C4-2B (cell line): Measurements from ENCODE around the gene PLA2G6.

Source experiments
- H3K27ac ChIP-seq: fragments of 450-650 bp; 2 replicates; pipeline ENCODE4 v1.5.1; 2017
- CTCF ChIP-seq: fragments of 450-650 bp; conservative IDR thresholded peaks from 2 replicates; pipeline ENCODE4 v1.5.1; 2017; ENCODE audit warnings: mild to moderate bottlenecking
- ZFX ChIP-seq: fragments of 450-650 bp; IDR thresholded peaks from 2 replicates; pipeline ENCODE4 v1.6.1; 2017

PLA2G6 gene

GRCh38 chr22:38114484-38115398, 66.9 kb downstream of the PLA2G6 start:
- TF ChIP-seq ZFX (no peak), CTCF (peak; percentile 99)
- H3K27ac ChIP-seq = no peak overlapping the region

- H3K27ac ChIP-seq = no peak overlapping the region
- TF ChIP-seq CTCF (no peak), ZFX (no peak)
These were observed 69.2 kb downstream of the PLA2G6 start for GRCh38 chr22:38112381-38112780.

GRCh38 chr22:38111925-38112355, 69.7 kb downstream of the PLA2G6 start:
- no peak for TF ChIP-seq ZFX
- no peak for TF ChIP-seq CTCF
- H3K27ac ChIP-seq = no peak overlapping the region

- no peak overlapping the region for H3K27ac ChIP-seq
- TF ChIP-seq ZFX (no peak), CTCF (no peak)
These were observed 70.5 kb downstream of the PLA2G6 start for GRCh38 chr22:38110863-38111852.

GRCh38 chr22:38110008-38110862, 71.4 kb downstream of the PLA2G6 start, which contains the start of gene BAIAP2L2:
Gene BAIAP2L2, minus strand, starts transcription at chr22:38110684. Its CDS starts 159 bp downstream, at chr22:38110525.
- TF ChIP-seq CTCF (no peak), ZFX (no peak)

GRCh38 chr22:38109371-38110001, 72.1 kb downstream of the PLA2G6 start:
- H3K27ac ChIP-seq = no peak overlapping the region
- no peak for TF ChIP-seq CTCF
- no peak for TF ChIP-seq ZFX

More at GRCh38 chr22:38110008-38110862, 71.4 kb downstream of the PLA2G6 start, which contains the start of gene BAIAP2L2:
- H3K27ac ChIP-seq = no peak within 1 kb of the TSS
